Measurements from ENCODE around the gene FOXD4L5.
"Not testable (repeated sequence)": the region's sequence is repeated elsewhere in the genome, so short reads cannot be mapped to it uniquely, and the experiment has no call there.

Gene FOXD4L5

DNA sequence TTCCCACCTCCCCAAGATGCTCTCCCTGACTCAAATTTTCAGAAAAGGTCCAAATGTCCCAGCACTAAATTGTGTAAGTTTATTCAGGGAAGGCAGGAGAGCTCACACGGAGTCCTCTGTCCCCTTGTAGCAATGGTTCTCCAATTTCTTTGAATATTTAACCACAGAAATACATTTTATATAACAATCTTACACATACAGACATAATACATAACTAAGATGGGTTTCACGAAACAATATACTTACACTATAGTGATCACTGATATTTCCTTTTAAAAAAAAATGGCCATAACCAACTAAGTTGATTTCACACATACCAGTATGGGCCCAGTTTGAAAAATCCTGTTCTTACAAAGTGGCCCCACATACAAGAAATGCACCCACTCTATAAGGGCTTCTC lies at the start of gene FOXD4L5:
TSS of gene FOXD4L5 (minus strand) at position 101 of the 400 bp plus-strand sequence. CDS start 832 bp downstream, outside the sequence.
- H3K27ac ChIP-seq (ENCODE audit: low read length); H3K4me3 ChIP-seq (ENCODE audit: low read length); H3K4me1 ChIP-seq (ENCODE audit: control insufficient read depth, low read depth, low read length); H3K27me3 ChIP-seq (ENCODE audit: control insufficient read depth, insufficient read depth, low read length); H3K9ac ChIP-seq (ENCODE audit: low read length); H3K9me3 ChIP-seq (ENCODE audit: control insufficient read depth, low read depth, low read length); H3K36me3 ChIP-seq (ENCODE audit: control insufficient read depth, low read depth, low read length): not testable (repeated sequence)

- H3K36me3 ChIP-seq (ENCODE audit: control insufficient read depth, low read depth, low read length); H3K27ac ChIP-seq (ENCODE audit: low read length); H3K9me3 ChIP-seq (ENCODE audit: control insufficient read depth, low read depth, low read length); H3K4me1 ChIP-seq (ENCODE audit: control insufficient read depth, low read depth, low read length); H3K4me3 ChIP-seq (ENCODE audit: low read length); H3K27me3 ChIP-seq (ENCODE audit: control insufficient read depth, insufficient read depth, low read length); H3K9ac ChIP-seq (ENCODE audit: low read length): not testable (repeated sequence)
Observed at GRCh38 chr9:65283943-65284342, 1.1 kb downstream of the FOXD4L5 start.

GRCh38 chr9:65282976-65283375 lies 2.0 kb downstream of the FOXD4L5 start:
- H3K4me3 ChIP-seq (ENCODE audit: low read length); H3K36me3 ChIP-seq (ENCODE audit: control insufficient read depth, low read depth, low read length); H3K27me3 ChIP-seq (ENCODE audit: control insufficient read depth, insufficient read depth, low read length); H3K4me1 ChIP-seq (ENCODE audit: control insufficient read depth, low read depth, low read length); H3K9ac ChIP-seq (ENCODE audit: low read length); H3K9me3 ChIP-seq (ENCODE audit: control insufficient read depth, low read depth, low read length); H3K27ac ChIP-seq (ENCODE audit: low read length): not testable (repeated sequence)
